ENCODE measurements around the gene TASOR2. TPM values are rescaled to one million over a fixed set of nuclear protein-coding genes. Genes with fewer than 3 reads are reported as not detected.

Gene TASOR2
- polyA plus RNA-seq, 3 donors = 30.7 to 40.3 (median 37.8) TPM

- no peak for DNase-seq
Measured at GRCh38 chr10:5681930-5682329, 2.7 kb upstream of the TASOR2 start.

- DNase-seq = no peak
Measured at GRCh38 chr10:5683065-5683464, 1.6 kb upstream of the TASOR2 start.

GRCh38 chr10:5684971-5685763 is 529 bp downstream of the TASOR2 start:
- peak; percentile 71 for DNase-seq

GRCh38 chr10:5685764-5686240 is 1.2 kb downstream of the TASOR2 start:
- DNase-seq = no peak

GRCh38 chr10:5688587-5688986 is 3.9 kb downstream of the TASOR2 start:
- no peak for DNase-seq

- DNase-seq = no peak
Measured at GRCh38 chr10:5691786-5692185, 7.1 kb downstream of the TASOR2 start.

- peak; percentile 65 for DNase-seq
Measured at GRCh38 chr10:5692461-5693358, 8.1 kb downstream of the TASOR2 start.

GRCh38 chr10:5694573-5694972 is 9.9 kb downstream of the TASOR2 start:
- no peak for DNase-seq

- DNase-seq = no peak
Measured at GRCh38 chr10:5697342-5697741, 12.7 kb downstream of the TASOR2 start.

- no peak for DNase-seq
Measured at GRCh38 chr10:5698062-5698461, 13.4 kb downstream of the TASOR2 start.

- DNase-seq = no peak
Measured at GRCh38 chr10:5708356-5708755, 23.7 kb downstream of the TASOR2 start.

- no peak for DNase-seq
Measured at GRCh38 chr10:5709865-5710264, 25.2 kb downstream of the TASOR2 start.

- DNase-seq = no peak
Measured at GRCh38 chr10:5710859-5711258, 26.2 kb downstream of the TASOR2 start.

- no peak for DNase-seq
Measured at GRCh38 chr10:5711642-5712041, 27.0 kb downstream of the TASOR2 start.

- no peak for DNase-seq
Measured at GRCh38 chr10:5719546-5719945, 34.9 kb downstream of the TASOR2 start.

- no peak for DNase-seq
Measured at GRCh38 chr10:5720182-5720581, 35.5 kb downstream of the TASOR2 start.

GRCh38 chr10:5723692-5724091 is 39.1 kb downstream of the TASOR2 start:
- no peak for DNase-seq

- DNase-seq = no peak
Measured at GRCh38 chr10:5730766-5731165, 46.1 kb downstream of the TASOR2 start.

- DNase-seq = no peak
Measured at GRCh38 chr10:5731559-5731958, 46.9 kb downstream of the TASOR2 start.

GRCh38 chr10:5732141-5732540 is 47.5 kb downstream of the TASOR2 start:
- DNase-seq = no peak
